Activated CD4-positive, alpha-beta T cell treated with anti-CD3 and anti-CD28 coated beads for 1 hour (primary cell): ENCODE data around the gene CAPZB.
"Not testable (repeated sequence)": the region's sequence is repeated elsewhere in the genome, so short reads cannot be mapped to it uniquely, and the experiment has no call there.

ENCODE experiments used
- DNase-seq: peaks from one replicate; pipeline ENCODE4 v3.0.0-alpha.2; 2020

Gene CAPZB

GRCh38 chr1:19305880-19306279 is 179.5 kb downstream of the CAPZB start:
- no peak for DNase-seq

GRCh38 chr1:19304081-19304480 is 181.3 kb downstream of the CAPZB start:
- not testable (repeated sequence) for DNase-seq

GRCh38 chr1:19300211-19300610 is 185.1 kb downstream of the CAPZB start:
- no peak for DNase-seq

GRCh38 chr1:19294638-19295037 is 190.7 kb downstream of the CAPZB start:
- DNase-seq, result no peak

GRCh38 chr1:19289244-19289643 is 196.1 kb downstream of the CAPZB start:
- DNase-seq, result no peak
